Muscle layer of duodenum (tissue), 2 donors: ENCODE results near the gene GNG14.
"Not testable (repeated sequence)": the region's sequence is repeated elsewhere in the genome, so short reads cannot be mapped to it uniquely, and the experiment has no call there.

Source experiments
- H3K27ac ChIP-seq: one replicate; pipeline ENCODE4 v1.7.0; 2013; ENCODE audit warnings: mild to moderate bottlenecking, low read length
- H3K27me3 ChIP-seq: one replicate; pipeline ENCODE4 v1.7.0; 2013; ENCODE audit warnings: low read depth, mild to moderate bottlenecking, control low read depth, low read length
- H3K36me3 ChIP-seq, 2 donors: one replicate each; pipeline ENCODE4 v1.7.0; 2013; ENCODE audit warnings: low read length in 2 of 2, control low read depth in 1 of 2, mild to moderate bottlenecking in 1 of 2; ENCODE audit not compliant: insufficient read depth in 2 of 2, control insufficient read depth in 1 of 2
- H3K4me1 ChIP-seq, 2 donors: one replicate each; pipeline ENCODE4 v1.7.0; 2013; ENCODE audit warnings: low read length in 2 of 2, mild to moderate bottlenecking in 2 of 2, control low read depth in 1 of 2, moderate library complexity in 1 of 2; ENCODE audit not compliant: insufficient read depth in 2 of 2, control insufficient read depth in 1 of 2
- H3K4me3 ChIP-seq, 2 donors: one replicate each; pipeline ENCODE4 v1.7.0; 2013; ENCODE audit warnings: low read length in 2 of 2, low read depth in 1 of 2, mild to moderate bottlenecking in 1 of 2
- H3K9me3 ChIP-seq, 2 donors: one replicate each; pipeline ENCODE4 v1.7.0; 2013; ENCODE audit warnings: low read length in 2 of 2, control low read depth in 1 of 2, mild to moderate bottlenecking in 1 of 2; ENCODE audit not compliant: control insufficient read depth in 1 of 2
- donor health status: healthy.

Gene GNG14

DNA sequence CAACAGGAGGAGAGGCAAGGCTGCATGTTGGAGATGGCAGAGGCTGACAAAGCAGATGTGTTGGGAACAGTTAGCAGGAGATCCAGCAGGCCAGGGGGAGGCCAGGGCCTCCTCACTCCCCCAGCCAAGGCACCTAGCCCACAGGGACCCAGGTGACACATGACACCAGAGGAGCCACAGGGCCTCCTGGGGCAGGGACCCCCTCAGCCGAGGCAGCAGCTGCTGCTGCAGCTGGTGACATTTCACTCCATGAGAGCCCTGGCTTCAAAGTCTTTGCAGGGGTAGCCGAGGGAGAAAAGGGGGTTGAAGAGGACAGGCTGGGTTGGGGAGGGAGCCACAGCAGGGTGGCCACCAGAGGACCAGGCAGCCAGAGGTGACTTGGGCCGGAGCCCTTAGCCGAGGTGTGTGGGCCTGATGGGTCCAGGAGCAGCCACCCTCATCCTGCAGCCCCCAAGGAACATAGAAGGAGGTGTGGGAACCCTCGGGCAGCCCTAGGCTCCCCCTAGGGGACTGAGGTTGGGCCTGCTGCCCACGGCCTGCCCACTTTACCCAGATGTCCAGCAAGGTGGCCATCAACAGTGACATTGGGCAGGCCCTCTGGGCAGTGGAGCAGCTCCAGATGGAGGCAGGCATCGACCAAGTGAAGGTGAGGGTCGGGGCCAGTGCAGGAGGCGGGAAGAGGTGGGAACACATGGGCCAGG is at the start of gene GNG14:
TSS of gene GNG14 (plus strand) at position 503 of the 701 bp plus-strand sequence. CDS start at position 554, 51 bp downstream.
- Histone ChIP-seq H3K27me3 (no peaks in the 10 kb centered on the region), H3K4me3 (no peak within 1 kb of the TSS), H3K4me1 (no peaks in the 10 kb centered on the region), H3K36me3 (peaks cover 0 to 5% of the 10 kb centered on the region in 2 donors), H3K27ac (no peak within 1 kb of the TSS), H3K9me3 (no peaks in the 10 kb centered on the region)

GRCh38 chr19:12638611-12639182 is 49.1 kb upstream of the GNG14 start:
- Histone ChIP-seq H3K36me3 (no peaks in the 10 kb centered on the region), H3K4me1 (peaks cover 0 to 6% of the 10 kb centered on the region in 2 donors), H3K27me3 (no peaks in the 10 kb centered on the region), H3K4me3 (no peak overlapping the region), H3K27ac (no peak overlapping the region), H3K9me3 (no peaks in the 10 kb centered on the region)

- Histone ChIP-seq H3K4me3 (peak overlapping the region; percentile 30 to 53), H3K36me3 (no peaks in the 10 kb centered on the region), H3K27me3 (no peaks in the 10 kb centered on the region), H3K4me1 (peaks cover 0 to 6% of the 10 kb centered on the region in 2 donors), H3K9me3 (no peaks in the 10 kb centered on the region), H3K27ac (no peak overlapping the region)
Measured at GRCh38 chr19:12639901-12640613, 47.7 kb upstream of the GNG14 start.

GRCh38 chr19:12641456-12641855 is 46.3 kb upstream of the GNG14 start:
- H3K27ac ChIP-seq: no peak overlapping the region

DNA sequence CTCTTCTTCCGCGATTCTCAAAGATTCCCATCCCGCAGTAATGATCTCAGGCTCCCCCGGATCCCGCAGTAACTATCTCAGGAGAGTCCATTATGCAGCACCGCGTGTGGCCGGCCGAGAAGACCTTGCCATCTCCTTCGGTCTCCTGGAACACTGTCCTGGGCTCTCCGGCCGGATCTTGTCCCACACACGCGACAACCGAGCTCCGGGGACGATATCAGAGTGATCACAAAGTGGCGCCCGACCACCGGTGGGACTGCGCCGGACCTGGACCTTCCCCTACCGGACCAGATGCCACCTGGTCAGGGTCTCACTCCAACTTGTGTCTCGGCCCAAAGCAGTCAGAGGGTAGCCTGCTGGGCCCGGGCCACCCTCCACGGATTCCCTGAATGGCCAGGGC is 45.3 kb upstream of the GNG14 start:
- Histone ChIP-seq H3K27me3 (no peaks in the 10 kb centered on the region), H3K36me3 (no peaks in the 10 kb centered on the region), H3K4me1 (peaks cover 0 to 8% of the 10 kb centered on the region in 2 donors), H3K27ac (no peak overlapping the region), H3K4me3 (no peak overlapping the region), H3K9me3 (no peaks in the 10 kb centered on the region)

More at GRCh38 chr19:12641456-12641855, 46.3 kb upstream of the GNG14 start:
- H3K27me3 ChIP-seq: no peaks in the 10 kb centered on the region
- no peak overlapping the region for H3K4me3 ChIP-seq
- peaks cover 0 to 6% of the 10 kb centered on the region in 2 donors for H3K4me1 ChIP-seq
- no peaks in the 10 kb centered on the region for H3K36me3 ChIP-seq
- H3K9me3 ChIP-seq: no peaks in the 10 kb centered on the region

DNA sequence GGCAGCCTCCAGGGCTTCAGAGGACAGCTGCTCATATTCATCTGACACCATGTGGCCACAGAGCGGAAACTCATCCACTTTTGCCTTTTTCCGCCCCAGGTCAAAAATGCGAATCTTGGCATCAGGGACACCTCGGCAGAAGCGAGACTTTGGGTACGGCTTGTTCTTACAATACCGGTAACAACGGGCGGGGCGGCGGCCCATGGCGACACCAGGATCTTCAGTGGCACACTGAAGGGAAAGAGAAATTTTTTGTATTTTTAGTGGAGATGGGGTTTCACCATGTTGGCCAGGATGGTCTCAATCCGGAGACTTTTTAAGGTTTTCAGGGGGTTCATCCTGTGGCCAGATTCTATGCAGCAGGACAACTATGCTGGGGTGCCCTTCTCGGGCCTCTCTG is 44.1 kb upstream of the GNG14 start:
- not testable (repeated sequence) for H3K27me3 ChIP-seq, H3K9me3 ChIP-seq, H3K4me3 ChIP-seq, H3K36me3 ChIP-seq, H3K27ac ChIP-seq
- peaks cover 0 to 19% of the 10 kb centered on the region in 2 donors for H3K4me1 ChIP-seq

DNA sequence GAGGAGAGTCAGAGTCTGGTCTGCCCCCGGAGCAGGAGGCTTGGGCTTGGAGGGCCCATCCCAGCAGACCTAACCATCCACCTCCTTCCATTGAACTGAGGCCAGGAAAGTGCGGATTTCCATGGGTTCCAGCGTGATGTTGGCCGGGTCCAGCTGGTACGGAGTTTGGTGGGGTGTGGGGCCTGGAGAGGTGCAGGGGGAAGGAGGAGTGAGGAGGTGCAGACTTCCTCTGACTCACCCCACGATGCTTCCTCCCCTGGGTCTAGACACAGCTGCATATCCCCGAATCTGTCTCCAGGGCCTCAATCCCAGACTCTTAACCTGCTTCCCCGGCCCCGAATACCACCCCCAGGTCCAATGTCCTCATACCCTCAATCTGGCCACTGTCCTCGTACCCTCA is 41.2 kb upstream of the GNG14 start:
- no peaks in the 10 kb centered on the region for H3K36me3 ChIP-seq
- H3K4me3 ChIP-seq: no peak overlapping the region
- no peak overlapping the region for H3K27ac ChIP-seq
- no peaks in the 10 kb centered on the region for H3K27me3 ChIP-seq
- no peaks in the 10 kb centered on the region for H3K9me3 ChIP-seq
- peaks cover 0 to 13% of the 10 kb centered on the region in 2 donors for H3K4me1 ChIP-seq

- Histone ChIP-seq H3K27me3 (no peaks in the 10 kb centered on the region), H3K4me3 (peak overlapping the region in 1 of 2 donors; percentile 51), H3K9me3 (no peaks in the 10 kb centered on the region), H3K27ac (no peak overlapping the region), H3K36me3 (peaks cover 0 to under 1% of the 10 kb centered on the region in 2 donors), H3K4me1 (peaks cover 0 to 13% of the 10 kb centered on the region in 2 donors)
Measured at GRCh38 chr19:12647047-12647446, 40.8 kb upstream of the GNG14 start.

- Histone ChIP-seq H3K36me3 (peaks cover 0 to 4% of the 10 kb centered on the region in 2 donors), H3K27ac (no peak overlapping the region), H3K4me1 (peaks cover 0 to 13% of the 10 kb centered on the region in 2 donors), H3K27me3 (no peaks in the 10 kb centered on the region), H3K4me3 (peak overlapping the region; percentile 39 to 51), H3K9me3 (no peaks in the 10 kb centered on the region)
Measured at GRCh38 chr19:12647490-12648071, 40.2 kb upstream of the GNG14 start.

- Histone ChIP-seq H3K4me3 (peak overlapping the region in 1 of 2 donors; percentile 51), H3K9me3 (no peaks in the 10 kb centered on the region), H3K36me3 (peaks cover 0 to 4% of the 10 kb centered on the region in 2 donors), H3K27ac (no peak overlapping the region), H3K27me3 (no peaks in the 10 kb centered on the region), H3K4me1 (peaks cover 0 to 13% of the 10 kb centered on the region in 2 donors)
Measured at GRCh38 chr19:12648088-12648487, 39.7 kb upstream of the GNG14 start.

DNA sequence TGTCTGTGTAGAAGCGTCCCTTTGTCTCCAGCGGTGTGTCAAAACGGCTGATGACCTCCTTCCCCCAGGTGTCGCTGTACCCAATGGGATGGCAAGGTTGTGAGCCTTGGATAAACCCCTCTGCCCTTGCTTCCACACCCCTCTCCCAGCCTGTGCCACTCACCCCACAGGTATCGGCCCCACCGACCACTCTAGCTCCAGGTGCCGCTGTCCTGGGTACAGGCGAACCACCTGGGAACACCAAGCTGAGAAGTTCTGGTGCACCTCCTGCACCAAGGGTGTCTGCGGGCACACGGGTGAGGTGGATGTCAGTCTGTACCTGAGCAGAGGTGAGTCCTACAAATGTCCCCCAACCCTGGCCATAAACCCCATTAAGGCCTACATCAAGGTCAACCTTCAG is 37.9 kb upstream of the GNG14 start:
- Histone ChIP-seq H3K9me3 (no peaks in the 10 kb centered on the region), H3K36me3 (peaks cover 2 to 9% of the 10 kb centered on the region in 2 donors), H3K4me3 (no peak overlapping the region), H3K27me3 (no peaks in the 10 kb centered on the region), H3K4me1 (peaks cover 0 to 13% of the 10 kb centered on the region in 2 donors), H3K27ac (no peak overlapping the region)
